Hematopoietic multipotent progenitor cell treated with erythropoietin and hydrocortisone succinate and interleukin-3 and kit ligand, for 15 days (in vitro differentiated cells): ENCODE data around the gene TMCO5A.
"Not testable (repeated sequence)": the region's sequence is repeated elsewhere in the genome, so short reads cannot be mapped to it uniquely, and the experiment has no call there.

Experiments
- DNase-seq: peaks from one replicate; pipeline ENCODE4 v3.0.0-alpha.2; 2015; ENCODE audit warnings: low spot score

Gene TMCO5A

GRCh38 chr15:37934340-37934739 is at the start of gene TMCO5A:
Gene TMCO5A, plus strand, starts transcription at chr15:37934640. Its CDS starts 1,684 bp downstream, at chr15:37936324.
- no peak for DNase-seq

GRCh38 chr15:37885651-37886050 is 48.8 kb upstream of the TMCO5A start:
- no peak for DNase-seq

- no peak for DNase-seq
Observed at GRCh38 chr15:37888356-37888755, 46.1 kb upstream of the TMCO5A start.

- no peak for DNase-seq
Observed at GRCh38 chr15:37891766-37892368, 42.6 kb upstream of the TMCO5A start.

GRCh38 chr15:37893309-37893708 is 41.1 kb upstream of the TMCO5A start:
- DNase-seq = no peak

- DNase-seq = no peak
Observed at GRCh38 chr15:37898362-37898761, 36.1 kb upstream of the TMCO5A start.

DNA sequence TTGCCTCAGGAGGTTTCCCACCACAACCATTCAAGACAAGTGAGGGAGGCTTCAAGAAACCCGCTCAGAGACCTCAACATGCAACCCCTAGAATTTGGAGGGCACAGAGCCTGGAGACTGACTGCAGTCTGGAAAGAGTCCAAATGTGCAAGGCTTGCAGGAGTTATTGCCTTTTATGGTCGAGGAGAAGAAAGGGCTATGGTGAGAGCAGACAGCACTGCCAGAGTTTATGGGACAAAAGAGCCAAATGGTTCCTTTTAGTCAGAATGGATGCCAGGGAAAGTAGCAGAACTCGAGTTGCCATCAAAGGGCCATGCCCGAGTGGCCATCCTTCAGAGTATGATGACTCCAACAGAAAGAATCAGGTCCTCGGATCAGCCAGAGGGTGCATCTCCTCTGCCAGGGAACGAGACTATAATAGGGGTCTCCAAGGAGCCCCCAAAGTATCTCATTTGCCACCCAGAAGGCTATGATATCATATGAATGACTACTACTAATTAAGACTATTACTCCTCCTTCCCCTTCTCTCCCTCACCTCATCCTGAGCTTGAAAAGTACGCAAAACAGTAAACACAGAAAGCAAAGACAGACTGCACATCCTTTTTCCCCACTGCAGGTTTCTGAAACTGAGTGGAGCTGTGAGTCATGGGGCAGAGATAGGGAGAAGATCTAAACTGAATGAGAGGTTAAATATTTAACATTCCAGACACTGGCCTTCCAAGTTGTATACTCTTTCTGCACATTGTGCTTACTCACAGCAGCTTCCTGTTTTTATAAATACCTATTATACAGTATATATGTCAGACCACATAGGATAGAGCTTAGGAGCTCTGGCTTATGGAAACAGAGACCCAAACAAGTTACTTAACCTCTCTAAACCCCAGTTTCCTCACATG is 33.9 kb upstream of the TMCO5A start:
- DNase-seq = no peak

GRCh38 chr15:37902126-37902525 is 32.3 kb upstream of the TMCO5A start:
- no peak for DNase-seq

DNA sequence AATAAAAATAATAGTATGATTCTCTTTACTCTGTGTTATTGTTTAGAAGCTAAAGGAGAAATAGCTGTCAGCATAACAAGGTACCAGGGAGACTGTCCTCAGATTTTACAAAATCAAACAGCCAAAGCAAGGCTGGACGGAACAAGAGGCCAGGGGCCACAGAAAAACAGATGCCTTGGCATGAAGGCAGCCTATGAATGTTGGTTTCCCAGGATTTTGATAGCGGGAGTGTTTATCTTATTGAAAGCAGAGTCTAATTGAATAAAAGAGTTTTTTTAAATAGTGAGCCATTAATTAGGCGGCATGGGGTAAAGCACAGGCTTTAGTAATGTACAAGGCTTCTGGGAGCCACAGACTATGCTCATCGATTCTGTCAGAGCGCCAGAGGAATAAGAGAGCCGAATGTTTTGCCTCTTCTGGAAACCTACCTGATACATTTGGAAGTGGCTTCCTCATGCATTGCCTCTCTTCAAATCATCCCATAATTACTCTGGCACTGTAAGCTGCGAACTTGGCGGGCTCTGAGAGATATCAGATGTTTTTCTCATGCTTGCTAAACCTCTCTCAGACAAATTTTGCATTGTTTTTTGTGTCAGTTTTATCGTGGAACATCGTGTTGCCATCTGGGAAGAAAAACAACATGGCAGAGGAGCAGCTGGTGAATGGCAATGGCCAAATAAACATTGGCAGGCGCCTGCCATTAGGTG is 30.4 kb upstream of the TMCO5A start:
- DNase-seq = no peak

GRCh38 chr15:37907136-37907535 is 27.3 kb upstream of the TMCO5A start:
- no peak for DNase-seq

GRCh38 chr15:37921527-37922385 is 12.7 kb upstream of the TMCO5A start:
- DNase-seq = no peak

GRCh38 chr15:37926136-37926535 is 8.3 kb upstream of the TMCO5A start:
- no peak for DNase-seq

DNA sequence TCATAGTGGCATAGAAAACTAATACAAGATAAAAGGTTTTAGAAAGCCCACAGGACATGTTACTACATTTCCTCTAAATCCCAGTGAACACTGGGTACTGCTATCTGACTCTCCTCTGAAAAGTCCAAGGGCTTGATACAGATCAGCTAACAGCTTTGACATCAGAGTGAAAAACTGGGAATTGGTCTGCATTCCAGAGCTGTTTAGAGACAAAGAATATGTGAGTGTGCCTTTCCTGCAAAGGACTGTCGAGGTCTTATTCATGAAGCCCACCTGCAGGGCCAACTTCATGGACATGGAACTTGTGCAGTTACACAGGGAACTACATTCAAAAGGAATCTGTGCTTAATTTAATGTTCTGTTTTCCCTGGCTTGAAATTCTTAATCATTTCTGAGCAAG is 5.2 kb upstream of the TMCO5A start:
- no peak for DNase-seq

DNA sequence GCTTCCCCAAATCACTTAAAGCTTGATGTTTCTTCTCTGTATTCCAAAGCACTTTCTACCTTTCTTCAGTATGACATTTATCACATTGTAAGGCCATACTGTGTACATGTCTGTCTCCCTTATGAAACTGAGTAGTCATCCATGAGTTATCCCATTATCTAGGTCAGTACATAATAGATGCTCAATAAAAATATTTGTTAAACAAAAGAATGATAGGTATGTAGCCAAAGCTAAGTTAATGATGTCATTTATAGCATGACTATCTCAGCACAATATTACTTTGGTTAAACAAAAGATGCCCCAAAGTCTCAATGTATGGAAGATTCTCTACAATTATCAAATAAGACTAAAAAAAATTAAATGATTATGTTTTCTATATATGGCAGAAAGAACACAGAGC is 3.1 kb upstream of the TMCO5A start:
- DNase-seq = no peak

DNA sequence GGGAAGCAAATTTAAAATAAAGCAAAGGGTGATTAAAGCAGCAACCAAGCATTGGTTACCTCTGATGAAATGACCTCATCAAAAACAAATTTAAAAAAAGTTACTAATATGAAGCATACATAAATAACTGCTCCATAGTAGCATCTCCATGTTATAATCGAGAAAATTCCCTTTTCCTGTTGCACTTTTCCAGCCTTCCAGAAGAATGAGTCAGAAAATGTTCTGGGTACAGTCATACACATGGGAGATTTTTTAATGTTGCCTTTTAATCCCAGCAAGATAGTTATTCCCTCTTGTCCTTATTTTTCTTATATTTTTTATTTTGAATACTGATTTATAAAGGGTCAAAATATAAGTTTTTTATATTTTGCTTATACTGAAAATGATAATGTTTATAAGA is 2.6 kb upstream of the TMCO5A start:
- no peak for DNase-seq

- no peak for DNase-seq
Observed at GRCh38 chr15:37932549-37932948, 1.9 kb upstream of the TMCO5A start.

DNA sequence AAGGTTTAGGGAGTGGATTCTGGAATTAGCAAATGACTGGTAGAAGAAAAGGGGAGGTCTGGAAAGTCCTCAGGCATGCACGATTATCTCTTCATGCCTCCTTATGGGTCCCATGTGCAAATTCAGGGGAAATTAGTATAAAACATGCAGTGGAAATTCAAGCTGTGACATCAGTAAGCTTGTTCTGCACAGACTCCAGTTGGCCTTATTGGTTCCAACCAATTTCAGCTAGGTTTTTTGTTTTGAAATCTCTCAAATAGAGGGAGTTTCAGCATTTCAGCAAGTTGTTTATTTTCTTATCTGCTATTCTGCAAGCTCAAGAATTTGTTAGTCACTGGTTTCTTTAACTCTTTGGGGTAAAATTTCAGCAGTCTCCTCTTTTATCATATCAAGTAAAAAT is 774 bp upstream of the TMCO5A start:
- DNase-seq = no peak

- no peak for DNase-seq
Observed at GRCh38 chr15:37940876-37941275, 6.4 kb downstream of the TMCO5A start.

- DNase-seq = no peak
Observed at GRCh38 chr15:37941779-37942178, 7.3 kb downstream of the TMCO5A start.

- no peak for DNase-seq
Observed at GRCh38 chr15:37951999-37952398, 17.6 kb downstream of the TMCO5A start.

DNA sequence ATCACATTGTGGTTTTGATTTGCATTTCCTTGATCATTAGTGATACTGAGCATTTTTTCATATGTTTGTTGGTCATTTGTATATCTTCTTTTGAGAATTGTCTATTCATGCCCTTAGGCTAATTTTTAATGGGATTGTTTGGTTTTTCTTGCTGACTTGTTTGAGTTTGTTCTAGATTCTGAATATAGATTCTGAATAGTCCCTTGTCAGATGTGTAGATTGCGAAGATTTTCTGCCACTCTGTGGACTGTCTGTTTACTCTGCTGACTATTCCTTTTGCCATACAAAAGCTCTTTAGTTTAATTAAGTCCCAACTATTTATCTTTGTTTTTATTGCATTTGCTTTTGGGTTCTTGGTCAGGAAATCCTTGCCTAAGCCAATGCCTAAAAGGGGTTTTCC is 26.3 kb downstream of the TMCO5A start:
- DNase-seq = not testable (repeated sequence)

DNA sequence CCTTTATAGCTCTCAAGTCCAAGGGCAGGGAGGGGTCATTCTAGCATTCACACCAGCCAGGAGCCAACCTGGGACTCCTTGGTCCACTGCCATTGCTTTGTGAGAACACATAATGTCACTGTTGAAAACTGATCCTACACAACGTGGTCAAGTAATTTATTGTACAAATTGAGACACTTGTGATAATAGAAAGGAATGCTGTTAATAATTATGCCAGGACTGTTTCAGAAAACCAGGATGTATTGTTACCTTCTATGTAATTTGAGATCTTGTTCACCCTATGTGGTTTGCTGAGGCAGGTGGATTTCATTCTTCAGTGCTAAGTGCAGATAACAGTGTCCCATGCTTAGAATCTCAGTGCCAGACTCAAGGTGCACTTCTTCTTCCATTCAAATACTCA is 33.3 kb downstream of the TMCO5A start:
- no peak for DNase-seq
